PFSK-1 (cell line): ENCODE data around the gene IER2.

Source experiments
- FOXP2 ChIP-seq: optimal IDR thresholded peaks from 2 replicates; pipeline ENCODE3; 2011; ENCODE audit warnings: borderline replicate concordance, control low read depth, inconsistent platforms; ENCODE audit not compliant: insufficient read depth; ENCODE audit errors: extremely low read length, extremely low read depth
- POLR2AphosphoS5 ChIP-seq: IDR thresholded peaks from 2 replicates; pipeline ENCODE4 v1.6.1; 2012; ENCODE audit warnings: low read depth, mild to moderate bottlenecking, control low read depth, low read length, moderate library complexity
- SIN3A ChIP-seq: IDR thresholded peaks from 2 replicates; pipeline ENCODE4 v1.6.1; 2012; ENCODE audit warnings: mild to moderate bottlenecking, low read length, moderate library complexity, borderline replicate concordance; ENCODE audit not compliant: insufficient read depth
- TAF1 ChIP-seq: IDR thresholded peaks from 2 replicates; pipeline ENCODE4 v1.6.1; 2012; ENCODE audit warnings: low read length, control low read depth, borderline replicate concordance; ENCODE audit not compliant: insufficient read depth
- TF ChIP-seq, protein P1 (sequence below), 2 experiments: IDR thresholded peaks; 2 replicates each; pipeline versions ENCODE4 v1.6.1 to v1.8.0; 2011 to 2012; ENCODE audit warnings: low read depth in 2 of 2, low read length in 2 of 2, control low read depth in 1 of 2, inconsistent platforms in 1 of 2, mild to moderate bottlenecking in 1 of 2, moderate library complexity in 1 of 2; ENCODE audit not compliant: insufficient read depth in 1 of 2

IER2 gene

DNA sequence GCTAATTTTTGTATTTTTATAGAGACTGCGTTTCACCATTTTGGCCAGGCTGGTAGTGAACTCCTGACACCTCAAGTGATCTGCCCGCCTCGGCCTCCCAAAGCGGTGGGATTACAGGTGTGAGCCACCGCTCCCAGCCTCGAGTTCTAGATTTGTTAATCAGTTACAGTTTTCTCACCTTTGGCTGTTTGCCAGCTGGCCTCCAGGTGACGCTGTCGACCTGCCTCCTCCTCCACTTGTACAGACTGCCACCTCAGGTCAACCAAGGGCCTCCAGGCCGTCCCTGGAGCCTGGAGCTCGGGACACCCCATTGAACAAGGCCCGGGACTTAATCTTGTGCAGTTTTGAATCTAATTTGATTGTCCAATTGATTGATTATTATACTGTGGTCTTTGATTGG lies 45.5 kb downstream of the IER2 start:
- TF ChIP-seq FOXP2 (no peak), TAF1 (no peak), SIN3A (no peak), POLR2AphosphoS5 (no peak)
- TF ChIP-seq, protein P1, sequence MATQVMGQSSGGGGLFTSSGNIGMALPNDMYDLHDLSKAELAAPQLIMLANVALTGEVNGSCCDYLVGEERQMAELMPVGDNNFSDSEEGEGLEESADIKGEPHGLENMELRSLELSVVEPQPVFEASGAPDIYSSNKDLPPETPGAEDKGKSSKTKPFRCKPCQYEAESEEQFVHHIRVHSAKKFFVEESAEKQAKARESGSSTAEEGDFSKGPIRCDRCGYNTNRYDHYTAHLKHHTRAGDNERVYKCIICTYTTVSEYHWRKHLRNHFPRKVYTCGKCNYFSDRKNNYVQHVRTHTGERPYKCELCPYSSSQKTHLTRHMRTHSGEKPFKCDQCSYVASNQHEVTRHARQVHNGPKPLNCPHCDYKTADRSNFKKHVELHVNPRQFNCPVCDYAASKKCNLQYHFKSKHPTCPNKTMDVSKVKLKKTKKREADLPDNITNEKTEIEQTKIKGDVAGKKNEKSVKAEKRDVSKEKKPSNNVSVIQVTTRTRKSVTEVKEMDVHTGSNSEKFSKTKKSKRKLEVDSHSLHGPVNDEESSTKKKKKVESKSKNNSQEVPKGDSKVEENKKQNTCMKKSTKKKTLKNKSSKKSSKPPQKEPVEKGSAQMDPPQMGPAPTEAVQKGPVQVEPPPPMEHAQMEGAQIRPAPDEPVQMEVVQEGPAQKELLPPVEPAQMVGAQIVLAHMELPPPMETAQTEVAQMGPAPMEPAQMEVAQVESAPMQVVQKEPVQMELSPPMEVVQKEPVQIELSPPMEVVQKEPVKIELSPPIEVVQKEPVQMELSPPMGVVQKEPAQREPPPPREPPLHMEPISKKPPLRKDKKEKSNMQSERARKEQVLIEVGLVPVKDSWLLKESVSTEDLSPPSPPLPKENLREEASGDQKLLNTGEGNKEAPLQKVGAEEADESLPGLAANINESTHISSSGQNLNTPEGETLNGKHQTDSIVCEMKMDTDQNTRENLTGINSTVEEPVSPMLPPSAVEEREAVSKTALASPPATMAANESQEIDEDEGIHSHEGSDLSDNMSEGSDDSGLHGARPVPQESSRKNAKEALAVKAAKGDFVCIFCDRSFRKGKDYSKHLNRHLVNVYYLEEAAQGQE (IDR thresholded peaks at IDR 0.05; ENCODE audit: insufficient read depth in 1 of 2, low read depth in 2 of 2, low read length in 2 of 2), result no peak

DNA sequence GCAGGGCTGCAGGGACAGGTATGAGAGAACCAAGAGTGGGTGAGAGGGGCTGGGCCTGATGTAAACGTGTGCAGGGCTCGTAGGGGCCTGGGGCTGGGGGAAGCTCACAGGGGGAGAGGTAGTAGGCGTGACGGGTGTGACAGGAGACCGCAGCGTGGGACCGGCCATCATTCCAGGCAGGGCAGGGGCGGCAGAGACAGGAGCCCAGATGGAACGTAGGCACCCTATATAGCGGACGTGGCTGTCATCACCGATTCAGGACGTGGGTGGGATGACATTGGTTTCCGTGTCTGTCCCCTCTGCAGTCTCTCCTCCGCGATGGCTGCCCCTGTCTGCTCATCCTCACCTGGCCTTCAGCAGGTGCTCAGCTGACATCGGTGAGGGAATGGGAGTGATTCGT lies 48.4 kb downstream of the IER2 start:
- TF ChIP-seq SIN3A (no peak), FOXP2 (no peak), POLR2AphosphoS5 (no peak), TAF1 (no peak)
- TF ChIP-seq, protein P1 (IDR thresholded peaks at IDR 0.05; ENCODE audit: insufficient read depth in 1 of 2, low read depth in 2 of 2, low read length in 2 of 2), result no peak
